Right lobe of liver (tissue), 6 donors: ENCODE data around the gene HDAC9. TPM values are rescaled to one million over a fixed set of nuclear protein-coding genes. Genes with fewer than 3 reads are reported as not detected.

Experiments
- ATAC-seq, 4 donors: fragments of 200-7000 bp; cut with Tn5 transposase; one replicate each; pipeline ENCODE4 v1.9.1; 2020; ENCODE audit warnings: mild to moderate bottlenecking in 4 of 4, moderate library complexity in 4 of 4
- DNase-seq, 3 donors: peaks; one replicate each; pipeline ENCODE4 v3.0.0-alpha.2; 2020
- H3K27ac ChIP-seq, 3 donors: fragments of 200-600 bp; one replicate each; pipeline ENCODE4 v1.8.0; 2022
- H3K27me3 ChIP-seq, 2 donors: fragments of 200-600 bp; one replicate each; pipeline ENCODE4 v1.8.0; 2022
- H3K36me3 ChIP-seq, 4 donors: fragments of 200-600 bp; sonication (generic) in 1 of 4; one replicate each; pipeline versions ENCODE4 v1.5.1 to v1.8.0; 2017 to 2022; ENCODE audit warnings: control low read depth in 1 of 4
- H3K4me1 ChIP-seq, 4 donors: fragments of 200-600 bp; sonication (generic) in 1 of 4; one replicate each; pipeline versions ENCODE4 v1.5.1 to v1.8.0; 2017 to 2022; ENCODE audit warnings: control low read depth in 1 of 4
- H3K4me3 ChIP-seq, 3 donors: fragments of 200-600 bp; one replicate each; pipeline ENCODE4 v1.8.0; 2022
- H3K9me3 ChIP-seq, 4 donors: fragments of 200-600 bp; sonication (generic) in 1 of 4; one replicate each; pipeline versions ENCODE4 v1.5.1 to v1.8.0; 2017 to 2022; ENCODE audit warnings: control low read depth in 1 of 4
- CTCF ChIP-seq, 4 donors: fragments of 200-600 bp in 3 of 4; fragments of 450-650 bp in 1 of 4; IDR thresholded peaks; one replicate each; pipeline versions ENCODE4 v1.5.1 to v1.8.0; 2016 to 2022; ENCODE audit warnings: antibody characterized with exemption in 4 of 4, mild to moderate bottlenecking in 2 of 4
- POLR2A ChIP-seq: fragments of 450-650 bp; IDR thresholded peaks from one replicate; pipeline ENCODE4 v1.6.1; 2017; ENCODE audit warnings: antibody characterized with exemption, mild to moderate bottlenecking
- WGBS: methylation state at CpG from one replicate; pipeline ENCODE4 v1.1.6; 2018; ENCODE audit warnings: low coverage, low lambda C conversion rate; ENCODE audit not compliant: insufficient coverage; ENCODE audit errors: missing lambda C conversion rate; 5-methylcytosine and 5-hydroxymethylcytosine counted together
- intact Hi-C, 2 donors: fragments of 100-400 bp; cut with DNase I; formaldehyde crosslinking; loops; one replicate each; pipeline versions ENCODE4 v1.11.2 to v1.14.1; 2022
- total RNA-seq, 6 experiments: library from RNA; depleted of rRNA in 2 of 6; stranded (reverse); fragments of >200 nt in 2 of 6; fragmentation: NEBNext Ultra II Directional in 3 of 6; extraction: Animal tissue kit (Norgen Biotek cat#: 25700) in 3 of 6; gene quantifications; one replicate each; pipeline versions ENCODE4 v1.1.0 to v1.2.4, GENCODE V29; 2016 to 2023
- donor health status: DM: no; HTN: yes; CAD: no.
- donor health status: DM: no; HTN: no; CAD: no.
- donor health status: DM: no; HTN: no; CAD: no.
- donor health status: DM: no; HTN: yes; CAD: no.
- donor health status: DM: no; HTN: yes; CAD: no.

HDAC9 gene
- total RNA-seq, 6 experiments from 2014 or later = 1.0 to 4.1 (median 2.5) TPM

DNA sequence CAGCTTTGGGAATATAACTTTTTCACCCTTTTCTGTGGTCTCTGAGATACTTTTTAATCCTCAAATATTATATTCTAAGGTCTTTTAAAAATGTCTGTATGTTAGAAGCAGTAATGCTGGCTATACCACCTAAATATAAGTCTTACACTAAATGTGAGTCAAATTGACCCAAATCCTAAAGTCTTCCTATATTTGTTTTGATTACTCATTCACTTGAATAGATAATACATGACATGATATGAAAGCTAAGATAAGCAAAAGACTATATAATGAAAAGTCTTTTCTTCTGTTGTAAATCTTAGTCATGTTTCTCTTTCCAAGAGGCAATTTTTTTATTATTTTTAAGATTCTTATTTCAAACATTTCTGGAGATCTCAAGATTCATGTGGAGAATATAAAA is 64.2 kb downstream of the HDAC9 start:
- intact Hi-C loops = no loop called here
- Histone ChIP-seq H3K4me1 (no peaks in the 10 kb centered on the region), H3K36me3 (no peaks in the 10 kb centered on the region), H3K27ac (no peak overlapping the region), H3K9me3 (no peaks in the 10 kb centered on the region), H3K4me3 (no peak overlapping the region), H3K27me3 (no peaks in the 10 kb centered on the region)
- TF ChIP-seq POLR2A (no peak), CTCF (IDR thresholded peaks at IDR 0.05) (no peak)
- ATAC-seq (no peak), DNase-seq (no peak)

DNA sequence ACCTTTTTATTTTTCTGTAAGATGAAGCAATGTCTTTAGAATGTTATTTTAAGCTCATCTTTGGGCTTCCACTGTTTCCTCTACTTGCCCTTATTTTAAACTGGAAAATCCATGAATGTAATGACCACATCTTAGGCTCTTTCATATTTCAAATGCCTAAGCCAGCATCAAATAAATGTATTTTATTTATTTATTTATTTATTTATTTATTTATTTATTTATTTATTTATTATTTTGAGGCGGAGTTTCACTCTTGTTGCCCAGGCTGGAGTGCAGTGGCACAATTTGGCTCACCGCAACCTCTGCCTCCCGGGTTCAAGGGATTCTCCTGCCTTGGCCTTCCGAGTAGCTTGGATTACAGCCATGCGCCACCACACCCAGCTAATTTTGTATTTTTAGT is 69.2 kb downstream of the HDAC9 start:
- TF ChIP-seq POLR2A = no peak
- no peak for TF ChIP-seq CTCF (IDR thresholded peaks at IDR 0.05)
- DNase-seq (no peak), ATAC-seq (no peak)
- Histone ChIP-seq H3K4me1 (no peaks in the 10 kb centered on the region), H3K36me3 (no peaks in the 10 kb centered on the region), H3K27ac (no peak overlapping the region), H3K27me3 (no peaks in the 10 kb centered on the region), H3K4me3 (no peak overlapping the region), H3K9me3 (no peaks in the 10 kb centered on the region)
- intact Hi-C loops = no loop called here
- 83% methylated on average over 3 of the region's 5 CpGs for WGBS

DNA sequence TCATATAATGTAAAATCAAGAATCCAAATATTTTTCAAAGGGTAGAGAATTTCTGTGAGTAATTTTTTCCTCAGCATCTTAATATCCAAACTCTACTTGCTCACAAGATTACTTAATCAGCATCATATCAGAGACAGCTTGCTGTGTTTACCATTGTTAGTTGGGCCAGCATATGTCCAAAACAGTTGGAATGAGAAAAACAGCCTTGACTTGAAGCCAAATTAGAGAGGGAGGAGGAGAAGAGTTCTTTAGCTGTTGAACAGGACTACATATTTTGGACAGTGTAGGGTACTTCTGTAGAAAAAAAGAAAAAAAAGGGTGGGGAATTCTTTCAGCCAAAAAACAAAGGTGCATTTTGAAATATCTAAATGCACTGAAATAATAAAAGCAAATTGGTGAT is 69.8 kb downstream of the HDAC9 start:
- TF ChIP-seq POLR2A = no peak
- TF ChIP-seq CTCF (IDR thresholded peaks at IDR 0.05) = no peak
- H3K27me3 ChIP-seq = no peaks in the 10 kb centered on the region
- no peak overlapping the region for H3K27ac ChIP-seq

DNA sequence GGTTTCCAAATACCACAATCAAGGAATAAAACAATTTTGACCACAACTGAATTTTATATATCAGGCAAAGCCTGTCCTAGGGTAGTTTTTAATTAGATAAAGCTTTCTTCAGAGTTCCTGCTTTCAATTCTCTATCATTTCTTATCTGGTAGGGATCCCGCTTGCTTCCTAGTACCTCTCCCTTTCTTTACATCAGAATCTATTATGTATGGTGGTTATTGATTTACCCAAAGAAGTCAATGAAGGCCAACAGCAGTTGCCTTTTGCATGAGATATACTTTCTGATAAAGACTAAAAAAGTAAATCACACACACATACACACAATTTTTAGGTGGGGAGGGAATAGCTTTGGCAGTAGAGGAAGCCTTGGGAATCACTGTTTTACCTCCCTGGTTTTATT is 70.7 kb downstream of the HDAC9 start:
- H3K27me3 ChIP-seq = no peaks in the 10 kb centered on the region
- intact Hi-C loops = no loop called here

More for the DNA sequence above, 69.8 kb downstream of the HDAC9 start:
- Histone ChIP-seq H3K4me3 (no peak overlapping the region), H3K36me3 (no peaks in the 10 kb centered on the region), H3K4me1 (no peaks in the 10 kb centered on the region), H3K9me3 (no peaks in the 10 kb centered on the region)
- ATAC-seq (no peak), DNase-seq (no peak)
- intact Hi-C loops = no loop called here

More for the DNA sequence above, 70.7 kb downstream of the HDAC9 start:
- H3K36me3 ChIP-seq = no peaks in the 10 kb centered on the region
- TF ChIP-seq CTCF (IDR thresholded peaks at IDR 0.05) (no peak), POLR2A (no peak)
- 61% methylated on average over 1 of the region's 1 CpG for WGBS
- no peaks in the 10 kb centered on the region for H3K9me3 ChIP-seq
- H3K27ac ChIP-seq = no peak overlapping the region
- H3K4me1 ChIP-seq = no peaks in the 10 kb centered on the region
- ATAC-seq (no peak), DNase-seq (no peak)
- H3K4me3 ChIP-seq = no peak overlapping the region
